ENCODE measurements around the gene SLC24A3.

DNA sequence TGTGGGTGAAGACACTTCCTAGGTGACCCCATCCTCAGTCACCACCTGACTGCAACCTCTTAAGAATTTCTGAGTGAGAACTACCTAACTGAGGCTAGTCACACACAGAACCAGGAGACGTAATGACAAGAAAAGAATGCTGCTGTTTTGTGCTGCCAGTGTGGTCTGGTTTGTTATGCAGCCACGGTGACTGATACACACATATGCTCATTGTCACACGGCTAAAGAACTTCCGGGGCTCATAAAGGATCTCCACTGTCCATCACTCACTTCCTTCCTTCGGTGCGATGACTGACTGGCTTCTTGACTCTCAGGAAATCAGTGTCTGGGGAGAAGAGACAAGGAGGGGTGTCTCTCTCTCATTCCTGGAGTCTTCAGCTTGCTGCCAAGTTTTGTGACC lies 88.0 kb downstream of the SLC24A3 start:
- TF ChIP-seq, protein P1, sequence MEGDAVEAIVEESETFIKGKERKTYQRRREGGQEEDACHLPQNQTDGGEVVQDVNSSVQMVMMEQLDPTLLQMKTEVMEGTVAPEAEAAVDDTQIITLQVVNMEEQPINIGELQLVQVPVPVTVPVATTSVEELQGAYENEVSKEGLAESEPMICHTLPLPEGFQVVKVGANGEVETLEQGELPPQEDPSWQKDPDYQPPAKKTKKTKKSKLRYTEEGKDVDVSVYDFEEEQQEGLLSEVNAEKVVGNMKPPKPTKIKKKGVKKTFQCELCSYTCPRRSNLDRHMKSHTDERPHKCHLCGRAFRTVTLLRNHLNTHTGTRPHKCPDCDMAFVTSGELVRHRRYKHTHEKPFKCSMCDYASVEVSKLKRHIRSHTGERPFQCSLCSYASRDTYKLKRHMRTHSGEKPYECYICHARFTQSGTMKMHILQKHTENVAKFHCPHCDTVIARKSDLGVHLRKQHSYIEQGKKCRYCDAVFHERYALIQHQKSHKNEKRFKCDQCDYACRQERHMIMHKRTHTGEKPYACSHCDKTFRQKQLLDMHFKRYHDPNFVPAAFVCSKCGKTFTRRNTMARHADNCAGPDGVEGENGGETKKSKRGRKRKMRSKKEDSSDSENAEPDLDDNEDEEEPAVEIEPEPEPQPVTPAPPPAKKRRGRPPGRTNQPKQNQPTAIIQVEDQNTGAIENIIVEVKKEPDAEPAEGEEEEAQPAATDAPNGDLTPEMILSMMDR (IDR thresholded peaks at IDR 0.05): no peak
- TF ChIP-seq POLR2A (IDR thresholded peaks at IDR 0.05): no peak

Data from heart left ventricle (tissue), 13 donors.